OCI-LY3 (cell line): ENCODE measurements around the gene NOS1.

ENCODE experiments used
- EZH2phosphoT487 ChIP-seq: fragments of 200-600 bp; shearing (Covaris generic); IDR thresholded peaks from 2 replicates; pipeline ENCODE4 v1.6.1; 2018; ENCODE audit warnings: antibody characterized with exemption, mixed run types, low read depth
- TF ChIP-seq, protein P1 (sequence below): fragments of 200-600, 300-600 bp; sonication (generic); IDR thresholded peaks from 2 replicates; pipeline ENCODE4 v1.5.1; 2014; ENCODE audit warnings: antibody characterized with exemption, low read length, low read depth

GRCh38 chr12:117377758-117378157, 16.3 kb upstream of the NOS1 start:
- TF ChIP-seq, protein P1, sequence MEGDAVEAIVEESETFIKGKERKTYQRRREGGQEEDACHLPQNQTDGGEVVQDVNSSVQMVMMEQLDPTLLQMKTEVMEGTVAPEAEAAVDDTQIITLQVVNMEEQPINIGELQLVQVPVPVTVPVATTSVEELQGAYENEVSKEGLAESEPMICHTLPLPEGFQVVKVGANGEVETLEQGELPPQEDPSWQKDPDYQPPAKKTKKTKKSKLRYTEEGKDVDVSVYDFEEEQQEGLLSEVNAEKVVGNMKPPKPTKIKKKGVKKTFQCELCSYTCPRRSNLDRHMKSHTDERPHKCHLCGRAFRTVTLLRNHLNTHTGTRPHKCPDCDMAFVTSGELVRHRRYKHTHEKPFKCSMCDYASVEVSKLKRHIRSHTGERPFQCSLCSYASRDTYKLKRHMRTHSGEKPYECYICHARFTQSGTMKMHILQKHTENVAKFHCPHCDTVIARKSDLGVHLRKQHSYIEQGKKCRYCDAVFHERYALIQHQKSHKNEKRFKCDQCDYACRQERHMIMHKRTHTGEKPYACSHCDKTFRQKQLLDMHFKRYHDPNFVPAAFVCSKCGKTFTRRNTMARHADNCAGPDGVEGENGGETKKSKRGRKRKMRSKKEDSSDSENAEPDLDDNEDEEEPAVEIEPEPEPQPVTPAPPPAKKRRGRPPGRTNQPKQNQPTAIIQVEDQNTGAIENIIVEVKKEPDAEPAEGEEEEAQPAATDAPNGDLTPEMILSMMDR: no peak
- TF ChIP-seq EZH2phosphoT487: no peak
